Activated effector memory CD4-positive, alpha-beta T cell treated with anti-CD3 and anti-CD28 coated beads, Interleukin-2, amount 50 U/mL, for 16 hours (primary cell): ENCODE measurements around the gene CCNG1.
"Not testable (repeated sequence)": the region's sequence is repeated elsewhere in the genome, so short reads cannot be mapped to it uniquely, and the experiment has no call there.

Experiments used
- DNase-seq: peaks from one replicate; pipeline ENCODE4 v3.0.0-alpha.2; 2020

CCNG1 gene, protein sequence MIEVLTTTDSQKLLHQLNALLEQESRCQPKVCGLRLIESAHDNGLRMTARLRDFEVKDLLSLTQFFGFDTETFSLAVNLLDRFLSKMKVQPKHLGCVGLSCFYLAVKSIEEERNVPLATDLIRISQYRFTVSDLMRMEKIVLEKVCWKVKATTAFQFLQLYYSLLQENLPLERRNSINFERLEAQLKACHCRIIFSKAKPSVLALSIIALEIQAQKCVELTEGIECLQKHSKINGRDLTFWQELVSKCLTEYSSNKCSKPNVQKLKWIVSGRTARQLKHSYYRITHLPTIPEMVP

DNA sequence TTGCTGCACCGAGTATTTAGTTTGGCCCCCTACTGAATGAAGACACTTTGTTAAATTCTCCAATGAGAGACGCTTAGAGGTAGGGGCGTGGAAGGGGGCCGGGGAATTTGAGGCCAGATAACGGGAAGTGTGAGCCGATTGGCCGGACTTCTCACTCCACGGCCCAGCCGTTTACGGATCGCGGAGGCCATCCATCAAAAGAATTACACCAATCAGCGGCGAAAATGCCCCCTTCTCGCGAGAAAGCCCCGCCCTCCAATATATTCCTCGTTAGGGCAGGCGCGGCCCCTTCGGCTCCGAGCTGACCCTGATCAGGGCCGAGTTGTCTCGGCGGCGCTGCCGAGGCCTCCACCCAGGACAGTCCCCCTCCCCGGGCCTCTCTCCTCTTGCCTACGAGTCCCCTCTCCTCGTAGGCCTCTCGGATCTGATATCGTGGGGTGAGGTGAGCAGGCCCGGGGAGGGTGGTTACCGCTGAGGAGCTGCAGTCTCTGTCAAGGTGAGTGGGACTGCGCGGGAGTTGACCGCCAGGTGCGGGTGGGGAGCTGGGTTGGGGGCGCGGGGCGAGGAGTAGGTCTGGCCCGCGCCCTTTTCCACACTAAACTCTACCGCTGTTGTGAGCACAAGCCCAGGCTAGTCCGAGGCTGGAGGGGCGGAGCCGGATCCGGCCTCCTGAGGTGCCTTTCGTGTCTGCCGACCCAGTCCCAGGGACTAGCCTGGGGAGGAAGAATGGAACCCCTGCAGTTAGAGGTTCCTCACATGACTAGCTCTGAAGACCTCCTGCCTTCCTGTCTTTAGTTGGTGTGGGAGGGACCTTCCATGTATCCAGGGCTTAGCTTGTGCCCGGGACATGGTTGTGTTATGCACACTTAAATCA lies at the start of gene CCNG1:
Gene CCNG1 (plus strand): TSS at position 287 of the 874 bp plus-strand sequence. CDS start 1,662 bp downstream, outside the sequence.
- peak; percentile 95 for DNase-seq

GRCh38 chr5:163395792-163396191 lies 41.6 kb upstream of the CCNG1 start:
- no peak for DNase-seq

DNA sequence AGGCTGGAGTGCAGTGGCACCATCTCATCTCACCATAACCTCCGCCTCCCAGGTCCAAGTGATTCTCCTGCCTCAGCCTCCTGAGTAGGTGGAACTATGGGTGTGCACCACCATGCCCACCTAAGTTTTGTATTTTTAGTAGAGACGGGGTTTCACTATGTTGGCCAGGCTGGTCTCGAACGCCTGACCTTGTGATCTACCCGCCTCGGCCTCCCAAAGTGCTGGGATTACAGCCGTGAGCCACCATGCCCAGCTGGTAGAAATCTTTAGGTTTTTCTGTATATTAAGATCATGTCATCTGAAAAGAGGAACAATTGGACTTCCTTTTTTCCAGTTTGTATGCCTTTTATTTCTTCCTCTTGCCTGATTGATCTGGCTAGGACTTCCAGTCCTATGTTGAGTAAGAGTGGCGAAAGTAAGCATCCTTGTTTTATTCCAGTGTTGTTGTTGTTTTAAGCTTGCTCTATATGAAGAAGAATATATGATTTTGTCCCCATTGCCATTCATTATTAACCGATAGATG lies 40.5 kb upstream of the CCNG1 start:
- DNase-seq: not testable (repeated sequence)

- DNase-seq: no peak
Observed at GRCh38 chr5:163397354-163397753, 40.0 kb upstream of the CCNG1 start.

- DNase-seq: no peak
Observed at GRCh38 chr5:163399923-163400322, 37.5 kb upstream of the CCNG1 start.

GRCh38 chr5:163401271-163401670 lies 36.1 kb upstream of the CCNG1 start:
- no peak for DNase-seq

GRCh38 chr5:163402007-163402406 lies 35.4 kb upstream of the CCNG1 start:
- DNase-seq: no peak

GRCh38 chr5:163404364-163405173 lies 32.8 kb upstream of the CCNG1 start:
- no peak for DNase-seq

DNA sequence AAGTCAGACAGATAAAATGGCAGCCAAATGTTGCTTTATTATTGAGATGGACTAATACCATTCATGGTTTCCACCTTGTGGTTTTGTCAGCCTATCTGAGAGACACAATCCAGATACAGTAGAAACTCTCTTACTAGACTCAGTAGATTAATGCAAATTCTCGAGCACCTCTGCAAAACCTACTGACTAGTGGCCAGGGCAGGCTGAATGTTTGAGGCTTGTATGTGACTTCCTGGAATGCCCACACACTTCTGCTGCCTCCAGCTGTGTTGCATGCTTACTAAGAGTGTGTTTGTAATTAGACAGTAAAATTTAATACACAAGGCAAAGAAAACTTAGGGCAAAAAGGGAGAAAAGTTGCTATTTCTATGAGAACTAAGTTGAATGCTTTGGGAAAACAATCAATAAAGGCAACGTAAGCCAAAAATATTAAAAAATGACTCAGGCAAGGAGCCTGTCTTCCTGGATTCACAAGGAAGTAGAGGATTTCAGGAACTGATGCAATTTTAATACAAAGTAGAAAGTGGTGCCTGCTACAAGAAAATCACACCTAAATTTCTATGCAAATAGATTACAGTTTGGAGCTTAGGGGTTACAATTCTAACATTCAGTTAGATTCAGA lies 30.2 kb upstream of the CCNG1 start:
- no peak for DNase-seq

GRCh38 chr5:163408311-163408923 lies 29.0 kb upstream of the CCNG1 start:
- DNase-seq: peak; percentile 83

DNA sequence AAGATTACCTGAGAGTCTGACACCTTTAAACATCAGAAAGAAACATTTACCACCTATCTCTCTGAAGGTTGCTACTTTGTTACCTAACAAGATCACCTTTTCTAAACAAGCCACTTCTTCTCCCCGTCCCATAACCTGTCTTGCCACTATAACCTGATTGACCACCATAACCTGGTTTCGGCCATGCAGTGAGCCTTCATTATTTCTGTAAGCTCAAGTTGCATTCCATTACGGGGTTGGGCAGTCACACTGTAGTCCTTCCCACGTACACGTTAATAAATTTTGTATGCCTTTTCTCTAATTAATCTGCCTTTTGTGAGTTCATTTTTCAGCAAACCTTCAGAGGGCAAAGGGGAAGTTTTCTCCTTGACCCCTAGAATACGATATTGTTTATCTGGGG lies 28.0 kb upstream of the CCNG1 start:
- no peak for DNase-seq

DNA sequence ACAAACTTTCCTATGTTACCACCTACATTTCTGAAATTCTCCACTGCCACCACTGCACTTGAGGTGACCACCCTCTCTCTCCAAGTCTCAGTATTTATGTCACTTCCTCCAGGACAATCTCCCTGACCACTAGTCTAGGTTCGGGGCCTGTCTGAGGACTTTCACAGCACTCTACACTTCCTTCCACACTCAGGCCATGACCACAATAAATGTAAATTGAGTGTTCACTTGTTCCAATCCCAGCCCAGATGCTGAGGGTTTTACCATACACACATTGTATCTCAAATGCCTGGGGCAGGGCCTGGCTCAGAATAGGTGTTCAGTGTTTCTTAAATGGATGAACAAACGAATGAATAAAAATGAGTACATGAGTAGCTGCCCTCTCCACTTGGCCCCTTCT lies 26.9 kb upstream of the CCNG1 start:
- DNase-seq: no peak

- not testable (repeated sequence) for DNase-seq
Observed at GRCh38 chr5:163415673-163416072, 21.7 kb upstream of the CCNG1 start.

DNA sequence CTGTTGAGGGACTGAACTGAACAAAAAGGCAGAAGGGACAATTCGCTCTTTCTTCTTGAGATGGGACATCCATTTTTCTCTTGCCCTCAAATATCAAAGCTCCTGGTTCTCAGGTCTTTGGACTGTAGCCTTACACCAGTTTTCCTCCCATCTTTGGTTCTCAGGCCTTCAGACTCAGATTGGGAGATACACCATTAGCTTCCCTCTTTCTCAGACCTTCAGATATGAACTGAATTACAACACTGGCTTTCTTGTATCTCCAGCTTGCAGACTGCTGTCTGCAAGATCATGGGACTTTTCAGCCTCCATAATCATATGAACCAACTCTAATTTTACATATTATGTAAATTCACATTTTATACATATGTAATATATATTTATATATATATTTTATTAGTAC lies 12.6 kb upstream of the CCNG1 start:
- no peak for DNase-seq

DNA sequence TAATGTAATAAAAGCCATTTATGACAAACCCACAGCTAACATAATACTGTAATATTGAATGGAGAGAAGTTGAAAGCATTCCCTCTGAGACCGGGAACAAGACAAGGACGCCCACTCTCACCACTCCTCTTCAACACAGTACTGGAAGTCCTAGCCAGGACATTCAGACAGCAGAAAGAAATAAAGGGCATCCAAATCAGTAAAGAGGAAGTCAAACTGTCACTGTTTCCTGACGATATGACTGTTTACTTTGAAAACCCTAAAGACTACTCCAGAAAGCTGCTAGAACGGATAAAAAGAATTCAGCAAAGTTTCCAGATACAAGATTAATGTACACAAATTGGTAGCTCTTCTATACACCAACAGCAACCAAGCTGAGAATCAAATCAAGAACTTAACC lies 11.3 kb upstream of the CCNG1 start:
- not testable (repeated sequence) for DNase-seq

DNA sequence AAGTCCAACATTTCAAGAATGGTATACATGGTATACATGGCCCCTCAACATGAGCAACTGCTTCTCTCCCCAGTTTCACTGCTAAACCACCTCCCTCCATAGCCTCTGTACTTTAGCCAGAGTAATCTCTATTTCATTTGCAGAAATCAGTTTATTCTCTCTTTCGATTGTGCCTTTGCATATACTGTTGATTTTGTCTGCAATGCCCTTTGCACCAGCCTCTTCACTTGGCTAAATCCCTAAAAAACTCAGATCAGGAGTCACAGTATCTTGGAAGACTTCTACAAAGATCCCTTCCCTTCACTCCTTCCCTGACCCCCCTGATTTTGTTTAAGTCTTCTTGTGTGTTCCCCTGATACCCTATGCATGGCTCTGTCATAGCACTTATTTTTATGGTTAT lies 4.9 kb upstream of the CCNG1 start:
- no peak for DNase-seq

- no peak for DNase-seq
Observed at GRCh38 chr5:163433271-163433670, 4.1 kb upstream of the CCNG1 start.

GRCh38 chr5:163434401-163434866 lies 3.0 kb upstream of the CCNG1 start:
- DNase-seq: peak; percentile 74

DNA sequence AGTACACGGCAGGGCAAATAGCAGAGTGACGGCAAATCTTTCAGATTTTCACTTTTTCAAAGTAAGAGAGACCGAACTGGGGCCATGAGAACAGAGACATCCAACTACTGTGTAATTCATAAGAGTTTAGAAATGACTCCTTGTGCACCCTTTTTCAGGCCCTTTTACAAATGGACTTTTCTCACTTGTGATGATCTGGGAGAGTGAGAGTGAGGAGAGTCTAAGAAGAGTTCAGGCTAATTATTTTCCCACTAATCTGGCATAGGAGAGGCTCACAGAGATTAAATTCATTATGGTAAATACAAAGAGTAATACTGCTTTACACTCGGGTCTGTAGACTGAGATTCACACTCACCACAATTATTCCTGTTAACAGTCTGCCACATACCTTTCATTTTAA lies 880 bp upstream of the CCNG1 start:
- DNase-seq: no peak

GRCh38 chr5:163437011-163437308 lies 435 bp upstream of the CCNG1 start:
- DNase-seq: no peak

- DNase-seq: no peak
Observed at GRCh38 chr5:163439092-163439425, 1.7 kb downstream of the CCNG1 start.

- no peak for DNase-seq
Observed at GRCh38 chr5:163440954-163441353, 3.6 kb downstream of the CCNG1 start.
